ENCODE results near the gene PEX3.

- no peak for TF ChIP-seq POLR2A (IDR thresholded peaks at IDR 0.05)
- TF ChIP-seq POLR2AphosphoS5 (IDR thresholded peaks at IDR 0.05), result no peak
Measured at GRCh38 chr6:143506199-143506598, 55.6 kb downstream of the PEX3 start.
